ENCODE results near the gene SPTY2D1. TPM values are rescaled to one million over a fixed set of nuclear protein-coding genes. Genes with fewer than 3 reads are reported as not detected.

The SPTY2D1 gene
- total RNA-seq, 1 donor from 2014 or later, result 18.5 TPM

GRCh38 chr11:18581825-18582224, 52.3 kb downstream of the SPTY2D1 start:
- peaks cover 6% of the 10 kb centered on the region for H3K4me1 ChIP-seq
- DNase-seq, result no peak
- ATAC-seq, result no peak
- no peak overlapping the region for H3K27ac ChIP-seq
- H3K36me3 ChIP-seq, result no peaks in the 10 kb centered on the region
- intact Hi-C loops (cut with DNase I), result no loop called here
- H3K27me3 ChIP-seq, result no peaks in the 10 kb centered on the region
- no peak overlapping the region for H3K4me3 ChIP-seq
- TF ChIP-seq, protein P1, sequence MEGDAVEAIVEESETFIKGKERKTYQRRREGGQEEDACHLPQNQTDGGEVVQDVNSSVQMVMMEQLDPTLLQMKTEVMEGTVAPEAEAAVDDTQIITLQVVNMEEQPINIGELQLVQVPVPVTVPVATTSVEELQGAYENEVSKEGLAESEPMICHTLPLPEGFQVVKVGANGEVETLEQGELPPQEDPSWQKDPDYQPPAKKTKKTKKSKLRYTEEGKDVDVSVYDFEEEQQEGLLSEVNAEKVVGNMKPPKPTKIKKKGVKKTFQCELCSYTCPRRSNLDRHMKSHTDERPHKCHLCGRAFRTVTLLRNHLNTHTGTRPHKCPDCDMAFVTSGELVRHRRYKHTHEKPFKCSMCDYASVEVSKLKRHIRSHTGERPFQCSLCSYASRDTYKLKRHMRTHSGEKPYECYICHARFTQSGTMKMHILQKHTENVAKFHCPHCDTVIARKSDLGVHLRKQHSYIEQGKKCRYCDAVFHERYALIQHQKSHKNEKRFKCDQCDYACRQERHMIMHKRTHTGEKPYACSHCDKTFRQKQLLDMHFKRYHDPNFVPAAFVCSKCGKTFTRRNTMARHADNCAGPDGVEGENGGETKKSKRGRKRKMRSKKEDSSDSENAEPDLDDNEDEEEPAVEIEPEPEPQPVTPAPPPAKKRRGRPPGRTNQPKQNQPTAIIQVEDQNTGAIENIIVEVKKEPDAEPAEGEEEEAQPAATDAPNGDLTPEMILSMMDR (IDR thresholded peaks at IDR 0.05), result no peak
- H3K9me3 ChIP-seq, result no peaks in the 10 kb centered on the region

GRCh38 chr11:18580113-18580766, 53.9 kb downstream of the SPTY2D1 start:
- Histone ChIP-seq H3K36me3 (peaks cover 7% of the 10 kb centered on the region), H3K27ac (no peak overlapping the region), H3K9me3 (no peaks in the 10 kb centered on the region), H3K27me3 (no peaks in the 10 kb centered on the region), H3K4me1 (no peaks in the 10 kb centered on the region), H3K4me3 (no peak overlapping the region)
- no peak for ATAC-seq
- intact Hi-C loops (cut with DNase I), result no loop called here
- TF ChIP-seq, protein P1 (IDR thresholded peaks at IDR 0.05), result no peak
- no peak for DNase-seq

- no peak overlapping the region for H3K27ac ChIP-seq
- H3K36me3 ChIP-seq, result peaks cover 19% of the 10 kb centered on the region
- TF ChIP-seq, protein P1 (IDR thresholded peaks at IDR 0.05), result no peak
- no peak for DNase-seq
- intact Hi-C loops (cut with DNase I), result no loop called here
- no peaks in the 10 kb centered on the region for H3K4me1 ChIP-seq
- peak; percentile 46 for ATAC-seq
- no peaks in the 10 kb centered on the region for H3K27me3 ChIP-seq
- no peak overlapping the region for H3K4me3 ChIP-seq
- H3K9me3 ChIP-seq, result no peaks in the 10 kb centered on the region
These were observed 55.1 kb downstream of the SPTY2D1 start for GRCh38 chr11:18578975-18579598.

DNA sequence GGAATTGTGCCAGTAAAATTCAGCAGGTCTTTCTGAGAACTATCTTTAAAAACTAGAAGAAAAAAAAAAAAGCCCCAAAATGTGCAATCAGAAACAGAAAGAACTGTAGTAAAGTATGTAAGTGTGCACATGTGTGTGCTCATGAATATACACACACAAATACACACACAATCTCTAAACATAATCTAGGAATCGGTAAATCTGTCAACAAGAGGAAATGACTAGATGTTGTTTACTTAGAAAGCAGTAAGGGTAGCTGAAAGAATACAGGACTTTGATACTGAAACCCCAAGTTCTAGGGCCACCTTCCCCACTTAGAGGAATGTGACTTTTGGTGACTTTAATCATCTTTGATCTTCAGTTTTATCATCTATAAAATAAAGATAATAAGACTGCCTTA, 58.8 kb downstream of the SPTY2D1 start:
- Histone ChIP-seq H3K27ac (no peak overlapping the region), H3K9me3 (no peaks in the 10 kb centered on the region), H3K4me3 (no peak overlapping the region), H3K36me3 (peaks cover 46% of the 10 kb centered on the region), H3K4me1 (no peaks in the 10 kb centered on the region), H3K27me3 (no peaks in the 10 kb centered on the region)
- ATAC-seq (no peak), DNase-seq (no peak)
- intact Hi-C loops (cut with DNase I), result no loop called here
- TF ChIP-seq, protein P1 (IDR thresholded peaks at IDR 0.05), result no peak

DNA sequence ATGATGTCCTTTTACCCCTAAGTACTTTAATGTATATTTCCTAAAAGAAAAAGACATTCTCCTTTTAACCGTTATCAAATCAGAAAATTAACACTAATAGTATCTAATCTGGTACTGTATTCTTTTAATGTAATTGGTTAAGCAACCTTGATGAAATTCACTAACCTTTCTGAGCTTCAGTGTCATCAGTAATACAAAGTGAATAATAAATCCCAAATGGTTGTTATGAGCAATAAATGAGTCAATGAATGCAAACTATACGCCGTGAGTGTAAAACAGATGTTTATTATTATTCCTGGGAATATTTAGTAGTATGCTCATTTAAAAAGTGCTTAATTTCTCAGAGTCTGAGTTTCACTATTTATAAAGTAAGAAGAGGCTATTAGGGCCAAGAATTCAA, 67.1 kb downstream of the SPTY2D1 start:
- Histone ChIP-seq H3K9me3 (no peaks in the 10 kb centered on the region), H3K4me1 (no peaks in the 10 kb centered on the region), H3K36me3 (peaks cover 86% of the 10 kb centered on the region), H3K27me3 (no peaks in the 10 kb centered on the region), H3K4me3 (no peak overlapping the region), H3K27ac (no peak overlapping the region)
- TF ChIP-seq, protein P1 (IDR thresholded peaks at IDR 0.05), result no peak
- intact Hi-C loops (cut with DNase I), result no loop called here
- ATAC-seq (no peak), DNase-seq (no peak)

Measured in upper lobe of right lung (tissue), 1 donor.